ENCODE results near the gene ACTL6A.

ACTL6A gene

DNA sequence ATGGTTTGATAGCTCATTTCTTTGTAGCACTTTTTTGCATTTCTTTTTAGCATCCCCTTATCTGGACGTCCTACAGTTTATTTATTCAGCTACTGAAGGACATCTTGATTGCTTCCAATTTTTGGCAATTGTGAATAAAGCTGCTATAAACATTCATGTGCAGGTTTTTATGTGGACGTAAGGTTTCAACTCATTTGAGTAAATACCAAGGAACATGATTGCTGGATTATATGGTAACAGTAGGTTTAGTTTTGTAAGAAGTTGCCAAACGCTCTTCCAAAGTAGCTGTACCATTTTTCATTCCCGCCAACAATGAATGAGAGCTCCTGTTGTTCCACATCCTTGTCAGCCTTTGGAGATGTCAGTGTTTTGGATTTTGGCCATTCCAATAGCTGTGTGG lies 29.5 kb upstream of the ACTL6A start:
- TF ChIP-seq, protein P1, sequence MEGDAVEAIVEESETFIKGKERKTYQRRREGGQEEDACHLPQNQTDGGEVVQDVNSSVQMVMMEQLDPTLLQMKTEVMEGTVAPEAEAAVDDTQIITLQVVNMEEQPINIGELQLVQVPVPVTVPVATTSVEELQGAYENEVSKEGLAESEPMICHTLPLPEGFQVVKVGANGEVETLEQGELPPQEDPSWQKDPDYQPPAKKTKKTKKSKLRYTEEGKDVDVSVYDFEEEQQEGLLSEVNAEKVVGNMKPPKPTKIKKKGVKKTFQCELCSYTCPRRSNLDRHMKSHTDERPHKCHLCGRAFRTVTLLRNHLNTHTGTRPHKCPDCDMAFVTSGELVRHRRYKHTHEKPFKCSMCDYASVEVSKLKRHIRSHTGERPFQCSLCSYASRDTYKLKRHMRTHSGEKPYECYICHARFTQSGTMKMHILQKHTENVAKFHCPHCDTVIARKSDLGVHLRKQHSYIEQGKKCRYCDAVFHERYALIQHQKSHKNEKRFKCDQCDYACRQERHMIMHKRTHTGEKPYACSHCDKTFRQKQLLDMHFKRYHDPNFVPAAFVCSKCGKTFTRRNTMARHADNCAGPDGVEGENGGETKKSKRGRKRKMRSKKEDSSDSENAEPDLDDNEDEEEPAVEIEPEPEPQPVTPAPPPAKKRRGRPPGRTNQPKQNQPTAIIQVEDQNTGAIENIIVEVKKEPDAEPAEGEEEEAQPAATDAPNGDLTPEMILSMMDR (IDR thresholded peaks at IDR 0.05; ENCODE audit: borderline replicate concordance, insufficient read depth, low read depth, low read length) = no peak
- H3K4me3 ChIP-seq (ENCODE audit: low read depth, low read length) = no peak overlapping the region

DNA sequence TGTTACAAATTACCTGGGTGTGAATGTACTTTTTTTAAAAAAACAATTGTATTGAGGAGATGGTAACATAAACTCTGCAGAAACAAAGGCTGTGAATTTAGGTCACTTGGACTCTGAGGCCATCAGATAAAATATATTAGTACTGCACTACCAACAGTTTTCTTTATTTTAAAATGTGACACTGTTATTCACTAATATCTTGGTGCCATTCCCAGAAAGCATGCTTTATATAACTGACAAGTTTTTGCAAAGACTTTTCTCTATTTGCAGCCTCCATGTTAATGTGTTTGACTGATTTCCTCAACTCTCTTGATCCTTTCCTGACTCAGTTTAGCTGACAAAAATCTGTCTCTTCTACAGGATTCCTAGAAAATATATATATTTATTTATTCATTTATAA lies 26.5 kb upstream of the ACTL6A start:
- TF ChIP-seq, protein P1 (IDR thresholded peaks at IDR 0.05; ENCODE audit: borderline replicate concordance, insufficient read depth, low read depth, low read length) = no peak
- H3K4me3 ChIP-seq (ENCODE audit: low read depth, low read length) = no peak overlapping the region

DNA sequence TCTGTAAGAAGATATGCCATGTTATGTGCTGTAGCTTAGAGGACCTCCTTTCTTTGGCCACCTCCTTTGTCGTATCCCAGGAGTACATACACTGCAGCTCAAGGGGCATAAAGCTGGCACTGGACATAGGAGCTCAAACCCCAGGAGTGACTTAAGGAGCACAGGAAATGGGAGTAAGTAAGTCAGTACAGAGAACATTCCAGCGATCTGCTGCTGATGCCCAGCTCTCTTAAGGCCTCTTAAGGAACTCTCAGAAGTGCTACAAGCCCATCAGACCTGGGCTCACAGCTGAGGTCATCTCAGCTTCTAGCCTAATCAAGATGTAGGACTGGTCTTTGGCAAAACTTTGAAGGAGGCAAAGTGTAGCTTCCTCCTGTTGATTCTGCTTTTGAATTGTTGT lies 21.6 kb upstream of the ACTL6A start:
- H3K4me3 ChIP-seq (ENCODE audit: low read depth, low read length) = no peak overlapping the region
- TF ChIP-seq, protein P1 (IDR thresholded peaks at IDR 0.05; ENCODE audit: borderline replicate concordance, insufficient read depth, low read depth, low read length) = no peak

DNA sequence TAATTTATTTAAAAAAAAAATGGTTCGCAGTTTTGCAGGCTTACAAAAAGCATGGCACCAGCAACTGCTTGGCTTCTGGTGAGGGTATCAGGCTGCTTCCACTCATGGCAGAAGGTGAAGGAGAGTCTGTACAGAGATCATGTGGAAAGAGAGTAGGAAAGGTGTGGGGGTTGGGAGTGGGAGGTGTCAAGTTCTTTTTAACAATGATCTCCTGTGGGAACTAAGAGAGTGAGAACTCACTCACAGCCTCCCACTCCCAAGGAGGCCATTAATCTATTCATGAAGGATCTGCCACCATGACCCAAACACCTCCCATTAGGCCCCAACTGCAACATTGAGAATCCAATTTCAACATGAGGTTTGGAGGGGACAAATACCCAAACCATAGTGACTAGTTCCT lies 21.1 kb upstream of the ACTL6A start:
- no peak overlapping the region for H3K4me3 ChIP-seq (ENCODE audit: low read depth, low read length)

DNA sequence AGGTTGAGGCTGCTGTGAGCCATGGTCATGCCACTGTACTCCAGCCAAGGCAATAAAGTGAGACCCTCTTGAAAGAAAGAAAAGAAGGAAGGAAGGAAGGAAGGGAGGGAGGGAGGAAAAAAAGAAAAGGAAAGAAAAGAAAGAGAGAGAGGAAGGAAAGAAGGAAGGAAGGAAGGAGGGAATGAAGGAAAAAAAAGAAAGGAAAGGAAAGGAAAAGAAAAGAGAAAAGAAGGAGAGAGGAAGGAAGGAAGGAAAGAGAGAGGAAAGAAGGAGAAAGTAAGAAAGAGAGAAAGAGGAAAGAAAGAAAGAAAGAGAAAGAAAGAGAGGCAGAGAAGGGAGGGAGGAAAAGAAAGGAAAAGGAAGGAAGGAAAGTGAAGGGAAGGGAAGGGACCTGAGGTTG lies 20.4 kb upstream of the ACTL6A start:
- TF ChIP-seq, protein P1 (IDR thresholded peaks at IDR 0.05; ENCODE audit: borderline replicate concordance, insufficient read depth, low read depth, low read length) = no peak
- no peak overlapping the region for H3K4me3 ChIP-seq (ENCODE audit: low read depth, low read length)

More for the DNA sequence above, 21.1 kb upstream of the ACTL6A start:
- TF ChIP-seq, protein P1 (IDR thresholded peaks at IDR 0.05; ENCODE audit: borderline replicate concordance, insufficient read depth, low read depth, low read length) = no peak

DNA sequence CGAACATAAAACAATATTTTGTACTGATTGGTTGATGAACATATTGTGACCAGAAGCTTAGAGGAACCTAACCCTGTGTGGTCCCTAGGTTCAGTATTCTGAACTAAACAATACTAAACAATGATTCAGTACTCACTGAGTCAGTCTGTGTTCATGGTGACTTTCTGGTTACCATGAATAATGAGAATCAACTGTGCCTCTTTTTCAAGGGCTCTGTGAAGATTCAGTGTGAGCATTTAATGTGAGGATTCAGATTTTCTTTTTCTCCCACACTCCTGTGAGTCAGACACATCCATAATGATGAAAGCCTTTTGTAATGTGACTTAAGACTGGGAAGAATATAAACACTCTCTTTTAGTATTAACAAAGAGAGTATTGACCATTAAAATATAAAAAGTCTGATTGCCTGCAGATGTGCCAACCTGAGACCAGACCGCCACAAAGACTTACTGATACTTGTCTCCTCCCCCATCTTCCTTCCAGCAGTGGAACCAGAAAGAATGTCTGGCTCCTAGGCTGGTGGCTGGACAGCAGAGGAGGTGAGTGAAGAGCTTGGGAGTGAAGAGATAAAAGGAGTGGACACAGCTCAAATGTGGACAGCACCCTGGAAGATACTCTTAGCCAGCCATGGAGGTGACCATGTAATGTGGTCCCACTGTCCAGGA lies 17.6 kb upstream of the ACTL6A start:
- TF ChIP-seq, protein P1 (IDR thresholded peaks at IDR 0.05; ENCODE audit: borderline replicate concordance, insufficient read depth, low read depth, low read length) = no peak
- no peak overlapping the region for H3K4me3 ChIP-seq (ENCODE audit: low read depth, low read length)

DNA sequence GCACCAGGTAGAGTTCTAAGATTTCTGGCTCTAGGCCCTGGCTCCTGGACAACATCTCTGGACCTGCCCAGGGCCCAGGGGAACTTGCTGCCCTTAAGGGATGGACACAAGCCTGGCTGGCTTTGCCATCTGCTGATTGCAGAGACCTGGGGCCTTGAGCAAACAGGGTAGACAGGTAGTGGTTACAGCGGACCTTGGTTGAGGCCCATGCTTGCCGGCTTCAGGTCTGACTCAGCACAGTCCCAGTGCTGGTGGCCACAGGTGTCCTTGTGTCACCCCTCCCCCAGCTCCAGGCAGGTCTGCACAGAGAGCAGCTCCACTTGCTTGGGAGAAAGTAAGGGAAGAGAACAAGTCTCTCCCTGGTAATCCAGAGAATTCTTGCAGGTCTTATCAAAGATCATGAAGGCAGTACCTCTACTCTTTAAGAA lies 15.9 kb upstream of the ACTL6A start:
- TF ChIP-seq, protein P1 (IDR thresholded peaks at IDR 0.05; ENCODE audit: borderline replicate concordance, insufficient read depth, low read depth, low read length) = no peak
- H3K4me3 ChIP-seq (ENCODE audit: low read depth, low read length) = no peak overlapping the region

Data from GM12875 (cell line).